Right lobe of liver (tissue), 6 donors: ENCODE data around the gene VPS4B. TPM values are rescaled to one million over a fixed set of nuclear protein-coding genes. Genes with fewer than 3 reads are reported as not detected.

Experiments used
- ATAC-seq, 4 donors: fragments of 200-7000 bp; cut with Tn5 transposase; one replicate each; pipeline ENCODE4 v1.9.1; 2020; ENCODE audit warnings: mild to moderate bottlenecking in 4 of 4, moderate library complexity in 4 of 4
- DNase-seq, 3 donors: peaks; one replicate each; pipeline ENCODE4 v3.0.0-alpha.2; 2020
- H3K27ac ChIP-seq, 3 donors: fragments of 200-600 bp; one replicate each; pipeline ENCODE4 v1.8.0; 2022
- H3K27me3 ChIP-seq, 2 donors: fragments of 200-600 bp; one replicate each; pipeline ENCODE4 v1.8.0; 2022
- H3K36me3 ChIP-seq, 4 donors: fragments of 200-600 bp; sonication (generic) in 1 of 4; one replicate each; pipeline versions ENCODE4 v1.5.1 to v1.8.0; 2017 to 2022; ENCODE audit warnings: control low read depth in 1 of 4
- H3K4me1 ChIP-seq, 4 donors: fragments of 200-600 bp; sonication (generic) in 1 of 4; one replicate each; pipeline versions ENCODE4 v1.5.1 to v1.8.0; 2017 to 2022; ENCODE audit warnings: control low read depth in 1 of 4
- H3K4me3 ChIP-seq, 3 donors: fragments of 200-600 bp; one replicate each; pipeline ENCODE4 v1.8.0; 2022
- H3K9me3 ChIP-seq, 4 donors: fragments of 200-600 bp; sonication (generic) in 1 of 4; one replicate each; pipeline versions ENCODE4 v1.5.1 to v1.8.0; 2017 to 2022; ENCODE audit warnings: control low read depth in 1 of 4
- POLR2A ChIP-seq: fragments of 450-650 bp; IDR thresholded peaks from one replicate; pipeline ENCODE4 v1.6.1; 2017; ENCODE audit warnings: antibody characterized with exemption, mild to moderate bottlenecking
- WGBS: methylation state at CpG from one replicate; pipeline ENCODE4 v1.1.6; 2018; ENCODE audit warnings: low coverage, low lambda C conversion rate; ENCODE audit not compliant: insufficient coverage; ENCODE audit errors: missing lambda C conversion rate; 5-methylcytosine and 5-hydroxymethylcytosine counted together
- intact Hi-C, 2 donors: fragments of 100-400 bp; cut with DNase I; formaldehyde crosslinking; loops; one replicate each; pipeline versions ENCODE4 v1.11.2 to v1.14.1; 2022
- long read RNA-seq: library from polyadenylated mRNA; unstranded; transcript quantifications from one replicate; pipeline ENCODE4 v2.0.0, GENCODE V29; 2019
- total RNA-seq, 6 experiments: library from RNA; depleted of rRNA in 2 of 6; stranded (reverse); fragments of >200 nt in 2 of 6; fragmentation: NEBNext Ultra II Directional in 3 of 6; extraction: Animal tissue kit (Norgen Biotek cat#: 25700) in 3 of 6; gene quantifications; one replicate each; pipeline versions ENCODE4 v1.1.0 to v1.2.4, GENCODE V29; 2016 to 2023
- TF ChIP-seq, protein P1 (sequence below), 4 donors: fragments of 200-600 bp in 3 of 4; fragments of 450-650 bp in 1 of 4; IDR thresholded peaks; one replicate each; pipeline versions ENCODE4 v1.5.1 to v1.8.0; 2016 to 2022; ENCODE audit warnings: antibody characterized with exemption in 4 of 4, mild to moderate bottlenecking in 2 of 4
- donor health status: DM: no; HTN: yes; CAD: no.
- donor health status: DM: no; HTN: no; CAD: no.
- donor health status: DM: no; HTN: no; CAD: no.
- donor health status: DM: no; HTN: yes; CAD: no.
- donor health status: DM: no; HTN: yes; CAD: no.

The VPS4B gene
- 10 to 100 TPM; 18.3 to 30.4 (median 22.3) TPM for total RNA-seq
- long read RNA-seq, partial matches to known transcripts = 6 of 7 reads
- long read RNA-seq, other reads (novel, unspliced or antisense) = 1 of 7 reads

DNA sequence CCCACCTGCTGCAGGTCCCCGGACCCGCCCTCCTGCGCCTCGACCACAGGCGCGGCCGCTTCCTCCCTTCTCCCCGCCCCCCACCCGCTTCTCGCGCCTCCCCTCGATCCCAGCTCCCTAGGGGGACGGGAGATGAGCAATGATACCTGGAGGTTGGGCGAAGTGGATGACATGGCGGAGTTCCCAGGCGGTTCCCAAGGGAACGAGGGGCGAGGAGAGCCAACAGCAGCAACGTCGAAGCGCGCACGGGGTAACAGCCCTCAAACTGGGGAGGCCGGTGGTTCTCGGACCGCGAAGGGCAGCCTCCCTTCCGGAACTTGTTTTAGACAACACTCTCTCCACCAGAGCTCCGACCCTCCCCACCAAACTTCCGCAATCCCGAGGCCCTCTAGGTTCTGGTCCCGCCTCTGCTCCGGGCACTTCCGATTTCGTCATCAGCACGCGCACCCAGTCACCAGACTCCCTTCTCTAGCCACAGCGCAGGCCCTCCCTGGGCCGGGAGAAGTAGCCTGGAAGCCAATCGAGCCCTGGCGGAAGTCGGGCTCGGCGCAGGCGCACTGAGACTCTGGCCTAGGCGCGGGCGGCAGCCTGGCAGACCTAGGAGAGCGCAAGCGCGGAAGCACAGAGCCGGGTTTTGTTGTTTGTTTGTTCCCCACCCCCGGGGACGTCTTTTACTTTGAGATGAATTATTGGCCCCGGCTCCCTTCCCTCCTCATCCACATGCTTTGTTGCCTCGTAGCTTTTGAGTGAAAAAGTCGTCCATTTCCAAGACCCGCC, at the start of gene VPS4B:
Gene VPS4B (minus strand): TSS at position 390 of the 777 bp plus-strand sequence. CDS start 217 bp downstream, at position 173.
- H3K4me3 ChIP-seq = peak within 1 kb of the TSS; percentile 86 to 94 (median 94)
- no peaks in the 10 kb centered on the region for H3K9me3 ChIP-seq
- peak within 1 kb of the TSS; percentile 82 to 90 (median 88) for H3K27ac ChIP-seq
- intact Hi-C loops = loop anchor here in 1 of 2 donors (10.0 kb wide), 1 partner anchor 57 kb away; the partner anchor contains the start of gene KDSR
- DNase-seq = peak; percentile 99 to 100 (median 100)
- 0% methylated on average over 17 of the region's 58 CpGs for WGBS
- peak; percentile 86 for TF ChIP-seq POLR2A
- TF ChIP-seq, protein P1, sequence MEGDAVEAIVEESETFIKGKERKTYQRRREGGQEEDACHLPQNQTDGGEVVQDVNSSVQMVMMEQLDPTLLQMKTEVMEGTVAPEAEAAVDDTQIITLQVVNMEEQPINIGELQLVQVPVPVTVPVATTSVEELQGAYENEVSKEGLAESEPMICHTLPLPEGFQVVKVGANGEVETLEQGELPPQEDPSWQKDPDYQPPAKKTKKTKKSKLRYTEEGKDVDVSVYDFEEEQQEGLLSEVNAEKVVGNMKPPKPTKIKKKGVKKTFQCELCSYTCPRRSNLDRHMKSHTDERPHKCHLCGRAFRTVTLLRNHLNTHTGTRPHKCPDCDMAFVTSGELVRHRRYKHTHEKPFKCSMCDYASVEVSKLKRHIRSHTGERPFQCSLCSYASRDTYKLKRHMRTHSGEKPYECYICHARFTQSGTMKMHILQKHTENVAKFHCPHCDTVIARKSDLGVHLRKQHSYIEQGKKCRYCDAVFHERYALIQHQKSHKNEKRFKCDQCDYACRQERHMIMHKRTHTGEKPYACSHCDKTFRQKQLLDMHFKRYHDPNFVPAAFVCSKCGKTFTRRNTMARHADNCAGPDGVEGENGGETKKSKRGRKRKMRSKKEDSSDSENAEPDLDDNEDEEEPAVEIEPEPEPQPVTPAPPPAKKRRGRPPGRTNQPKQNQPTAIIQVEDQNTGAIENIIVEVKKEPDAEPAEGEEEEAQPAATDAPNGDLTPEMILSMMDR (IDR thresholded peaks at IDR 0.05) = peak in 1 of 4 donors; percentile 21
- no peaks in the 10 kb centered on the region for H3K27me3 ChIP-seq
- peak; percentile 98 to 99 (median 98) for ATAC-seq
- H3K4me1 ChIP-seq = peaks cover 0 to 7% (median 3%) of the 10 kb centered on the region in 4 donors
- no peaks in the 10 kb centered on the region for H3K36me3 ChIP-seq

DNA sequence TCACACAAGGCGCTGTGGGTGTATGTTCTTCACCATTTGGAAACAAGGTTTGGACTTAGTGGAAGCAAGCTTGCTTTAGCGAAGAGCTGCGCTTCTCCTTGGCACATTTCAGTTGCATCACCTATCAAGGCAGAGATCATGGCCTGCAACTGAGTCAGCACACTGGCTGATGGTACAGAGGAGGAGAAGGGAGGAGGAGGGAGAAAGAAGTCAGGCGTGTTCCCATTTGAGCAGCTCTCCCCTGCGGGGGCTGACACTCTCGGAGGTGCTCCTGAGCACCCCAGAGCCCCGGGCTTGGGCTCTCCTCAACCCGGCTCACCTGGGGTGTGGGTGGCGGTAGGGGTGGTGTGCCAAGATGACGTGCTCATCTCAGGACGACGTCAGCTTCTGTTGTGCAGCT, 48.5 kb upstream of the VPS4B start:
- H3K27ac ChIP-seq = no peak overlapping the region
- ATAC-seq (no peak), DNase-seq (no peak)
- TF ChIP-seq, protein P1 (IDR thresholded peaks at IDR 0.05) = no peak
- no peak for TF ChIP-seq POLR2A
- no peaks in the 10 kb centered on the region for H3K27me3 ChIP-seq
- intact Hi-C loops = no loop called here
- no peaks in the 10 kb centered on the region for H3K36me3 ChIP-seq
- H3K4me3 ChIP-seq = no peak overlapping the region
- 87% methylated on average over 7 of the region's 12 CpGs for WGBS
- H3K4me1 ChIP-seq = no peaks in the 10 kb centered on the region
- H3K9me3 ChIP-seq = no peaks in the 10 kb centered on the region

- DNase-seq (no peak), ATAC-seq (no peak)
- TF ChIP-seq POLR2A = no peak
- TF ChIP-seq, protein P1 (IDR thresholded peaks at IDR 0.05) = no peak
- Histone ChIP-seq H3K27ac (no peak overlapping the region), H3K4me3 (no peak overlapping the region), H3K4me1 (no peaks in the 10 kb centered on the region), H3K9me3 (no peaks in the 10 kb centered on the region), H3K36me3 (no peaks in the 10 kb centered on the region), H3K27me3 (no peaks in the 10 kb centered on the region)
- intact Hi-C loops = no loop called here
- 82% methylated on average over 3 of the region's 3 CpGs for WGBS
These were observed 46.3 kb upstream of the VPS4B start for GRCh38 chr18:63468575-63468974.

- Histone ChIP-seq H3K4me3 (no peak overlapping the region), H3K27me3 (no peaks in the 10 kb centered on the region), H3K4me1 (no peaks in the 10 kb centered on the region), H3K27ac (no peak overlapping the region), H3K9me3 (no peaks in the 10 kb centered on the region), H3K36me3 (no peaks in the 10 kb centered on the region)
- intact Hi-C loops = no loop called here
- ATAC-seq (no peak), DNase-seq (no peak)
- TF ChIP-seq, protein P1 (IDR thresholded peaks at IDR 0.05) = no peak
- WGBS = 64% methylated on average over 4 of the region's 4 CpGs
These were observed 45.4 kb upstream of the VPS4B start for GRCh38 chr18:63467699-63468098.
